ENCODE results near the gene GPR153.

- no peak for TF ChIP-seq CTCF (IDR thresholded peaks at IDR 0.05)
- TF ChIP-seq POLR2A (IDR thresholded peaks at IDR 0.05): no peak
These were observed 38.3 kb downstream of the GPR153 start for GRCh38 chr1:6222636-6223035.
